Ishikawa (cell line): Measurements from ENCODE around the gene CDNF.
A peak's percentile ranks its signal among the peaks of the same experiment; 100 is the strongest.

ENCODE experiments used
- CEBPB ChIP-seq: IDR thresholded peaks from 2 replicates; pipeline ENCODE4 v1.6.1; 2012
- CREB1 ChIP-seq: IDR thresholded peaks from 2 replicates; pipeline ENCODE4 v1.6.1; 2012; ENCODE audit warnings: low read depth
- EP300 ChIP-seq: IDR thresholded peaks from 2 replicates; pipeline ENCODE4 v1.6.1; 2012; ENCODE audit warnings: borderline replicate concordance
- NFIC ChIP-seq: IDR thresholded peaks from 2 replicates; pipeline ENCODE4 v1.6.1; 2012
- RAD21 ChIP-seq: IDR thresholded peaks from 2 replicates; pipeline ENCODE4 v1.6.1; 2012; ENCODE audit warnings: low read depth
- REST ChIP-seq: IDR thresholded peaks from 2 replicates; pipeline ENCODE4 v1.6.1; 2012; ENCODE audit warnings: low read depth, mild to moderate bottlenecking
- TAF1 ChIP-seq: IDR thresholded peaks from 2 replicates; pipeline ENCODE4 v1.6.1; 2012; ENCODE audit warnings: low read depth, mild to moderate bottlenecking
- TCF12 ChIP-seq: IDR thresholded peaks from 2 replicates; pipeline ENCODE4 v1.6.1; 2012; ENCODE audit warnings: low read depth
- USF1 ChIP-seq: IDR thresholded peaks from 2 replicates; pipeline ENCODE4 v1.6.1; 2012
- YY1 ChIP-seq: IDR thresholded peaks from 2 replicates; pipeline ENCODE4 v1.6.1; 2012; ENCODE audit warnings: low read depth
- TF ChIP-seq, protein P1 (sequence below): IDR thresholded peaks from 2 replicates; pipeline ENCODE4 v1.6.1; 2012

DNA sequence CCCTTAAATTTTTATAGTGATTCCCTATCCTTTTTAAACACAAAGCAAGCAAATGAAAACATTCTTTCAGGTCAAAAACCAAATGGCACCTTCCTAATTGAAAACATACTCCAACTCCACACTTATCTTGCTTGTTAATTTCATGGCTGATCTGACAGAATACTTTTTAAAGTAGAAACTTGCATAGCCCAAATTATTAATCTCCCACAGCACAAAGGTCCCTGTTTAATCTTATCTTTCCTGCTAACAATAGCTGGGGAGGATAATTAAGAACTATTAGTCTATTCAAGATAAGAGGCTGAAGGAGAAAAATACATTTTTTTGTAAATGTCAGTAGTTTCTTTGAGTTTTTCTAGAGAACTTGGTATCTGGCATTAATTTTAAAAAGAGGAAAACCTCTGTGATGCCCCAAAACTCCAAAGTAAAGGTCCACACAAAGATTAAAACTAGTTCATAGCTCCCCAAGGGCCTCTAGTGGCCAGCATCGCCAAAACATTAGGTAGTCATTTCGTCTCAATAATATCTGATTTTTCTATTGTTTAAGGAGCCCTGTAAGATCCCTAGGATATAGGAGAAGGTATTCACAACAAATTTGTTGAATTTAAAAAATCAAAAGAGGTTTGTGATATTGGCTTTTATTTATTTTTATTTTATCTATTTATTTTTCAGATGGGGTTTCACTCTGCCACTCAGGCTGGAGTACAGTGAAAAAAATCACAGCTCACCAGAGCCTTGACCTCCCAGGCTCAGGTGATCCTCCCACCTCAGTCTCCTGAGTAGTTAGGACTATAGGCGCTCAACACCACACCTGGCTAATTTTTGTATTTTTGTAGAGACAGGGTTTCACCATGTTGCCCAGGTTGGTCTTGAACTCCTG is 14.7 kb downstream of the CDNF start:
- TF ChIP-seq, protein P1, sequence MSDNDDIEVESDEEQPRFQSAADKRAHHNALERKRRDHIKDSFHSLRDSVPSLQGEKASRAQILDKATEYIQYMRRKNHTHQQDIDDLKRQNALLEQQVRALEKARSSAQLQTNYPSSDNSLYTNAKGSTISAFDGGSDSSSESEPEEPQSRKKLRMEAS, result no peak
- TF ChIP-seq YY1 (no peak), CREB1 (no peak), EP300 (no peak), TAF1 (no peak), NFIC (no peak), USF1 (no peak), RAD21 (peak; percentile 67), REST (no peak), CEBPB (no peak), TCF12 (no peak)
